ENCODE results near the gene MTHFR. TPM values are rescaled to one million over a fixed set of nuclear protein-coding genes. Genes with fewer than 3 reads are reported as not detected.

MTHFR gene
- total RNA-seq, 4 donors from 2014 or later, result 10.2 to 24.7 (median 18.1) TPM

DNA sequence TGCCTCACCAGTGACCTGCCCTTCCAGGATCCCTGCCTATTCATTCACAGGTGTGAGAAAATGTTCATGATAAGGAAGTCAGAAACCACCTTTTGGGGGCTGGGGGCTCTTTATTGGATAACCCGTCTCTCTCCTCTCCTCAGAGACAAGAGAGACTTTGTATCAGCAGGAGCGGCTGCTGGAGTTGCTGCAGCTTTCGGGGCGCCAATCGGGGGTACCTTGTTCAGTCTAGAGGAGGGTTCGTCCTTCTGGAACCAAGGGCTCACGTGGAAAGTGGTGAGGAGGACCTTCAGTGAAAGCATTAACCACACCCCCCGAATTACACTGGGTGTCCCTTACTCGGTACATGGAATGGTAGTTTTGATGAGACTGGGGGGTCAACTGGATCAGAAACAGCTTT, 21.2 kb upstream of the MTHFR start:
- Histone ChIP-seq H3K4me3 (no peak overlapping the region), H3K27ac (no peak overlapping the region), H3K4me1 (no peaks in the 10 kb centered on the region), H3K27me3 (no peaks in the 10 kb centered on the region), H3K36me3 (peaks cover 0 to 99% of the 10 kb centered on the region in 2 donors), H3K9me3 (no peaks in the 10 kb centered on the region)
- intact Hi-C loops (cut with DNase I; ENCODE audit: low total_unique reads), result no loop called here
- TF ChIP-seq, protein P1, sequence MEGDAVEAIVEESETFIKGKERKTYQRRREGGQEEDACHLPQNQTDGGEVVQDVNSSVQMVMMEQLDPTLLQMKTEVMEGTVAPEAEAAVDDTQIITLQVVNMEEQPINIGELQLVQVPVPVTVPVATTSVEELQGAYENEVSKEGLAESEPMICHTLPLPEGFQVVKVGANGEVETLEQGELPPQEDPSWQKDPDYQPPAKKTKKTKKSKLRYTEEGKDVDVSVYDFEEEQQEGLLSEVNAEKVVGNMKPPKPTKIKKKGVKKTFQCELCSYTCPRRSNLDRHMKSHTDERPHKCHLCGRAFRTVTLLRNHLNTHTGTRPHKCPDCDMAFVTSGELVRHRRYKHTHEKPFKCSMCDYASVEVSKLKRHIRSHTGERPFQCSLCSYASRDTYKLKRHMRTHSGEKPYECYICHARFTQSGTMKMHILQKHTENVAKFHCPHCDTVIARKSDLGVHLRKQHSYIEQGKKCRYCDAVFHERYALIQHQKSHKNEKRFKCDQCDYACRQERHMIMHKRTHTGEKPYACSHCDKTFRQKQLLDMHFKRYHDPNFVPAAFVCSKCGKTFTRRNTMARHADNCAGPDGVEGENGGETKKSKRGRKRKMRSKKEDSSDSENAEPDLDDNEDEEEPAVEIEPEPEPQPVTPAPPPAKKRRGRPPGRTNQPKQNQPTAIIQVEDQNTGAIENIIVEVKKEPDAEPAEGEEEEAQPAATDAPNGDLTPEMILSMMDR (IDR thresholded peaks at IDR 0.05 in 4 of 5, conservative IDR thresholded peaks at IDR 0.05 in 1 of 5), result no peak
- in situ Hi-C loops (cut with MboI; ENCODE audit: low sequenced_read_pairs in 4 of 4), result loop anchor here in 3 of 4 donors (25.0 kb wide), 2 partner anchors 135 to 385 kb away; no protein-coding TSS in a partner anchor
- ATAC-seq, result no peak
- no peak for DNase-seq

DNA sequence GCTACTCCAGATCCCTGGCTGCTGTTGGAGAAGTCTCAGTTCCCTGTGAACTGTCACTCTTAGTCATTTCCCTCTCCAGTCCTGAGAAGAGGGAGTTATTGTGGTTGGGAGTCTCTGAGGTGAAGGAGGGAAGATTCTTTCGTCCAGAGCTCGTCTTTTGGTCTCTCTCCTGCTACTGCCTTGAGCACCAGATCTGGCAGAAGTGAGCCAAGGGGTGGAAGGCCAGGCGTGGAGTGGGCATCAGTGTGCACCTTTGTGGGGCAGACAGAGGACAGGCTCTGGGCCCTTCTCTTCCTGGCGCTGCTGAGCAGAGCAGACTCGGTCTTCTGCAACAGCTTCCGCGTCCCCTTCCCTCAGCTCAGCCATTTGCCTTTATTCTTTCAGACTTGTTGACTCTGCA, 19.4 kb upstream of the MTHFR start:
- H3K4me3 ChIP-seq, result no peak overlapping the region
- intact Hi-C loops (cut with DNase I; ENCODE audit: low total_unique reads), result no loop called here
- H3K9me3 ChIP-seq, result no peaks in the 10 kb centered on the region
- TF ChIP-seq, protein P1 (IDR thresholded peaks at IDR 0.05 in 4 of 5, conservative IDR thresholded peaks at IDR 0.05 in 1 of 5), result no peak
- TF ChIP-seq POLR2A (IDR thresholded peaks at IDR 0.05), result no peak
- ATAC-seq, result no peak
- no peak for DNase-seq
- no peaks in the 10 kb centered on the region for H3K27me3 ChIP-seq
- H3K27ac ChIP-seq, result no peak overlapping the region
- no peaks in the 10 kb centered on the region for H3K4me1 ChIP-seq
- peaks cover 0 to 96% of the 10 kb centered on the region in 2 donors for H3K36me3 ChIP-seq
- in situ Hi-C loops (cut with MboI; ENCODE audit: low sequenced_read_pairs in 4 of 4), result loop anchor here in 3 of 4 donors (25.0 kb wide), 2 partner anchors 137 to 387 kb away; no protein-coding TSS in a partner anchor

DNA sequence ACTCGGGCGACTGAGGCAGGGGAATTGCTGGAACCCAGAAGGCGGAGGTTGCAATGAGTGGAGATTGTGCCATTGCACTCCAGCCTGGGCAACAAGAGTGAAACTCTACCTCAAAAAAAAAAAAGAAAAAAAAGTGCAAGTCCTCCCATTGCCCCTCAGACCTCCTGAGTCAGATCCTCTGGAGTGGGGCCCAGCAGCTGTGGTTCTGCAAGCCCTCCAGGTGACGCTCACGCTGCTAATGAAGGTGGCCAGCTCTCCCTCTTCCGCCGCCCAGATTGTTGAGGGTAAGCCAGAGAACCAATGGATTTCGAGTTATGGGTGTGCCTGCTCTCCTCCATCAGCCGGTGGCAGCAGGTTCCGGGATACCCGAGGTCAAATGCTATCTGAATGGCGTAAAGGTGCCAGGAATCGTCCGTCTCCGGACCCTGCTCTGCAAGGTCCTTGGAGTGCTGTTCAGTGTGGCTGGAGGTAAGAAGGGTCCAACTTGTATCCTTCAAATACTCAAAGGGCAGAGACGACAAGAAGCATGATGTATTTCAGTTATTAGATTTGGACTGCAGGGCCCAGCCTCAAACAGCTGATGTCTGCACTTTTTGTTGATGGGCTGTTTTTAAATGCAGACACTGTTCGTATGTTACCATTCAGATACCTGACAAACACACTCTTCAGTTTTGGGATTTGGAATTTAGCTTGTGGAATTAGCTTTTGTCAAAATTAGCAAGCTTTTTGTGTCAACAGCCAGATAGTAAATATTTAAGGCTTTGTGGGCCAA, 17.8 kb upstream of the MTHFR start:
- in situ Hi-C loops (cut with MboI; ENCODE audit: low sequenced_read_pairs in 4 of 4), result no loop called here
- Histone ChIP-seq H3K27ac (peak overlapping the region in 1 of 4 donors; percentile 62), H3K4me1 (no peaks in the 10 kb centered on the region), H3K4me3 (no peak overlapping the region), H3K27me3 (no peaks in the 10 kb centered on the region), H3K9me3 (no peaks in the 10 kb centered on the region), H3K36me3 (peaks cover 0 to 91% of the 10 kb centered on the region in 2 donors)
- intact Hi-C loops (cut with DNase I; ENCODE audit: low total_unique reads), result no loop called here
- TF ChIP-seq, protein P1 (IDR thresholded peaks at IDR 0.05 in 4 of 5, conservative IDR thresholded peaks at IDR 0.05 in 1 of 5), result no peak
- TF ChIP-seq POLR2A (IDR thresholded peaks at IDR 0.05), result no peak
- DNase-seq (no peak), ATAC-seq (no peak)

DNA sequence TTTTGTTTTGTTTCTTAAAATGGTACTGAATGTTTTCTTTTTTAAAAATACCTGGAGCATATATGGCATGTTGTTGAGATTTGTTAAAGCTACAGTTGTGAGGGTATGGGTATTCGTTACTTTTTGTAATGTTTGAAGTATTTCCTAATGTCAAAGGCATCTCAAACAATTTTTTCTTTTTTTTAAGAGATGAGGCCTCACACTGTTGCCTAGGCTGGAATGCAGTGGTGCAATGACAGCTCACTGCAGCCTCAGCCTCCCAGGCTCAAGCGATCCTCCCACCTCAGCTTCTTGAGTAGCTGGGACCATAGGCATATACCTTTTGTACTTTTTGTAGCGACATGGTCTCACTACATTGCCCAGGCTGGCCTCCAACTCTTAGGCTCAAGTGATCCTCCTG, 16.3 kb upstream of the MTHFR start:
- Histone ChIP-seq H3K4me3 (no peak overlapping the region), H3K4me1 (no peaks in the 10 kb centered on the region), H3K27ac (no peak overlapping the region), H3K36me3 (peaks cover 0 to 85% of the 10 kb centered on the region in 2 donors), H3K9me3 (no peaks in the 10 kb centered on the region), H3K27me3 (no peaks in the 10 kb centered on the region)
- intact Hi-C loops (cut with DNase I; ENCODE audit: low total_unique reads) (no loop called here), in situ Hi-C loops (cut with MboI; ENCODE audit: low sequenced_read_pairs in 4 of 4) (no loop called here)
- no peak for DNase-seq
- TF ChIP-seq, protein P1 (IDR thresholded peaks at IDR 0.05 in 4 of 5, conservative IDR thresholded peaks at IDR 0.05 in 1 of 5), result no peak
- no peak for TF ChIP-seq POLR2A (IDR thresholded peaks at IDR 0.05)
- ATAC-seq, result no peak

All from gastrocnemius medialis (tissue), 4 donors.